ENCODE data around the gene CFAP221. TPM values are rescaled to one million over a fixed set of nuclear protein-coding genes. Genes with fewer than 3 reads are reported as not detected.

The CFAP221 gene
- polyA plus RNA-seq, 1 donor (not counting 4 experiments of a cell fraction or from before 2014, with no cell fraction given): not detected

- Histone ChIP-seq H3K79me2 (ENCODE audit: control insufficient read depth, insufficient read depth, low read length) (no peaks in the 10 kb centered on the region), H3K36me3 (ENCODE audit: control insufficient read depth in 2 of 2, extremely low read depth in 1 of 2, insufficient read depth in 2 of 2, low read length in 2 of 2) (no peaks in the 10 kb centered on the region), H3K9me1 (ENCODE audit: control insufficient read depth, extremely low read depth, insufficient read depth, low read length) (no peaks in the 10 kb centered on the region), H3K4me2 (ENCODE audit: control insufficient read depth, extremely low read depth, insufficient read depth, low read depth, low read length) (no peak overlapping the region), H3K4me1 (ENCODE audit: control insufficient read depth, extremely low read depth, insufficient read depth, low read length) (no peaks in the 10 kb centered on the region), H3K9me3 (ENCODE audit: control insufficient read depth, low read depth, low read length) (no peaks in the 10 kb centered on the region), H3K27me3 (ENCODE audit: control insufficient read depth, extremely low read depth, insufficient read depth, low read length) (peaks cover 13% of the 10 kb centered on the region), H3K4me3 (ENCODE audit: control insufficient read depth in 2 of 3, extremely low read depth in 1 of 3, insufficient read depth in 2 of 3, low read depth in 1 of 3, low read length in 3 of 3) (no peak overlapping the region), H2AFZ (ENCODE audit: control insufficient read depth, low read length) (no peak overlapping the region), H3K9ac (ENCODE audit: control insufficient read depth, extremely low read depth, insufficient read depth, low read length) (no peak overlapping the region), H3K27ac (ENCODE audit: control insufficient read depth, insufficient read depth, low read length) (no peak overlapping the region), H4K20me1 (ENCODE audit: control insufficient read depth, extremely low read depth, insufficient read depth, low read length) (no peaks in the 10 kb centered on the region)
- no peak for DNase-seq (ENCODE audit: low read depth, low spot score)
- TF ChIP-seq CTCF (optimal IDR thresholded peaks at IDR 0.05 in 1 of 3, IDR thresholded peaks at IDR 0.05 in 1 of 3, conservative IDR thresholded peaks at IDR 0.05 in 1 of 3; ENCODE audit: extremely low read depth in 1 of 3, insufficient read depth in 2 of 3, low read length in 3 of 3) (no peak), EZH2 (IDR thresholded peaks at IDR 0.05; ENCODE audit: low read length) (no peak)
- no peak for FAIRE-seq
- dilution Hi-C loops (cut with MboI; ENCODE audit: extremely low pct_ligation_motif_present, low sequenced_read_pairs): no loop called here
Observed at GRCh38 chr2:119637371-119637770, 93.1 kb downstream of the CFAP221 start.

- Histone ChIP-seq H3K4me3 (ENCODE audit: control insufficient read depth in 2 of 3, extremely low read depth in 1 of 3, insufficient read depth in 2 of 3, low read depth in 1 of 3, low read length in 3 of 3) (no peak overlapping the region), H4K20me1 (ENCODE audit: control insufficient read depth, extremely low read depth, insufficient read depth, low read length) (no peaks in the 10 kb centered on the region), H3K9me1 (ENCODE audit: control insufficient read depth, extremely low read depth, insufficient read depth, low read length) (no peaks in the 10 kb centered on the region), H2AFZ (ENCODE audit: control insufficient read depth, low read length) (no peak overlapping the region), H3K9me3 (ENCODE audit: control insufficient read depth, low read depth, low read length) (no peaks in the 10 kb centered on the region), H3K27me3 (ENCODE audit: control insufficient read depth, extremely low read depth, insufficient read depth, low read length) (peaks cover 13% of the 10 kb centered on the region), H3K36me3 (ENCODE audit: control insufficient read depth in 2 of 2, extremely low read depth in 1 of 2, insufficient read depth in 2 of 2, low read length in 2 of 2) (no peaks in the 10 kb centered on the region), H3K27ac (ENCODE audit: control insufficient read depth, insufficient read depth, low read length) (no peak overlapping the region), H3K4me2 (ENCODE audit: control insufficient read depth, extremely low read depth, insufficient read depth, low read depth, low read length) (no peak overlapping the region), H3K79me2 (ENCODE audit: control insufficient read depth, insufficient read depth, low read length) (no peaks in the 10 kb centered on the region), H3K9ac (ENCODE audit: control insufficient read depth, extremely low read depth, insufficient read depth, low read length) (no peak overlapping the region), H3K4me1 (ENCODE audit: control insufficient read depth, extremely low read depth, insufficient read depth, low read length) (no peaks in the 10 kb centered on the region)
- TF ChIP-seq CTCF (optimal IDR thresholded peaks at IDR 0.05 in 1 of 3, IDR thresholded peaks at IDR 0.05 in 1 of 3, conservative IDR thresholded peaks at IDR 0.05 in 1 of 3; ENCODE audit: extremely low read depth in 1 of 3, insufficient read depth in 2 of 3, low read length in 3 of 3): no peak
- no peak for TF ChIP-seq EZH2 (IDR thresholded peaks at IDR 0.05; ENCODE audit: low read length)
- DNase-seq (ENCODE audit: low read depth, low spot score): no peak
- dilution Hi-C loops (cut with MboI; ENCODE audit: extremely low pct_ligation_motif_present, low sequenced_read_pairs): no loop called here
- FAIRE-seq: no peak
Observed at GRCh38 chr2:119638246-119638645, 94.0 kb downstream of the CFAP221 start.

All from keratinocyte (primary cell).